Measurements from ENCODE around the gene PCBP4. TPM values are rescaled to one million over a fixed set of nuclear protein-coding genes. Genes with fewer than 3 reads are reported as not detected.

PCBP4 gene
- total and polyA plus RNA-seq, 12 donors, result 10.7 to 234 (median 35.7) TPM

DNA sequence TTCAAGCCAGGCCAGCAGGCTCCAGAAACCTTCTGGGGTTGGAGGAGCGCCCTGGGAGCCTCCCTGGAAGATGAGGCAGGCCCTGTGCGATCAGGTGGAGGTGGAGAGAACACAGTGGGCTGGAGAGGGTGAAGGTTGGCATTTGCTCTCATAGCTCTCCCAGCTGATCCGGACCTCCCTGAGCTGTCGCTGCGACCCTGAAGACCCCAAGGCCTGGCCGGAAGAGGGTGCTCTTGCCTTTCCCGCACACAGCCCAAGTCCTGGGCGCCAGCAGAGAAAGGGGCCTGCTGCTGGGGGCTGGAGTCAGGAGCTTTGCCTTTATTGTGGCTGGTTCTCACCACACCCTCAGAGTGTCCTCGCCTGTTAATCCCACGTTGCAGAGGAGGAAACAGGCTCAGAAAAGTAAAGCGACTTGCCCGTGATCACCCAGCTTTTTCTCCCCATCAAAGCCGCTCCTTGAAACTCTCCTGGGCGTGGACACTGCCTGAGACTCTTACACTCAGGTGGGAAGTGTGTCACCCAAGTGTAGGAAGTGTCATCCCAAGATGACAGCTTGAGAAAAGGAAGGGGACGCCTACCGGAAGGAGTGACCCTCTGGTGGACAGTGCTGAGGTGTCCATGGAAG lies 37.0 kb upstream of the PCBP4 start:
- H3K9me3 ChIP-seq (replicated peaks in 1 of 3), result no peaks in the 10 kb centered on the region
- 65 to 70% (median 66%) methylated on average over 11 to 16 of the region's 16 CpGs for WGBS, 4 donors
- no peaks in the 10 kb centered on the region for H3K36me3 ChIP-seq (replicated peaks in 1 of 2)
- H3K4me3 ChIP-seq, result no peak overlapping the region
- peak in 3 of 7 donors; percentile 33 to 75 (median 51) for DNase-seq
- H3K27ac ChIP-seq, result peak overlapping the region in 2 of 5 donors; percentile 56 to 64
- TF ChIP-seq, protein P1, sequence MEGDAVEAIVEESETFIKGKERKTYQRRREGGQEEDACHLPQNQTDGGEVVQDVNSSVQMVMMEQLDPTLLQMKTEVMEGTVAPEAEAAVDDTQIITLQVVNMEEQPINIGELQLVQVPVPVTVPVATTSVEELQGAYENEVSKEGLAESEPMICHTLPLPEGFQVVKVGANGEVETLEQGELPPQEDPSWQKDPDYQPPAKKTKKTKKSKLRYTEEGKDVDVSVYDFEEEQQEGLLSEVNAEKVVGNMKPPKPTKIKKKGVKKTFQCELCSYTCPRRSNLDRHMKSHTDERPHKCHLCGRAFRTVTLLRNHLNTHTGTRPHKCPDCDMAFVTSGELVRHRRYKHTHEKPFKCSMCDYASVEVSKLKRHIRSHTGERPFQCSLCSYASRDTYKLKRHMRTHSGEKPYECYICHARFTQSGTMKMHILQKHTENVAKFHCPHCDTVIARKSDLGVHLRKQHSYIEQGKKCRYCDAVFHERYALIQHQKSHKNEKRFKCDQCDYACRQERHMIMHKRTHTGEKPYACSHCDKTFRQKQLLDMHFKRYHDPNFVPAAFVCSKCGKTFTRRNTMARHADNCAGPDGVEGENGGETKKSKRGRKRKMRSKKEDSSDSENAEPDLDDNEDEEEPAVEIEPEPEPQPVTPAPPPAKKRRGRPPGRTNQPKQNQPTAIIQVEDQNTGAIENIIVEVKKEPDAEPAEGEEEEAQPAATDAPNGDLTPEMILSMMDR (IDR thresholded peaks at IDR 0.05), result peak in 4 of 6 experiments; percentile 34 to 63 (median 48)
- TF ChIP-seq POLR2A (IDR thresholded peaks at IDR 0.05), result no peak
- H3K27me3 ChIP-seq, result no peaks in the 10 kb centered on the region
- intact Hi-C loops (cut with DNase I), result loop anchor here (5.0 kb wide), 3 partner anchors 48 to 118 kb away; partner anchors contain the start of gene DUSP7 (in 1 of the 2)
- H3K4me1 ChIP-seq (replicated peaks in 1 of 2), result peaks cover 0 to 27% of the 10 kb centered on the region in 2 donors

DNA sequence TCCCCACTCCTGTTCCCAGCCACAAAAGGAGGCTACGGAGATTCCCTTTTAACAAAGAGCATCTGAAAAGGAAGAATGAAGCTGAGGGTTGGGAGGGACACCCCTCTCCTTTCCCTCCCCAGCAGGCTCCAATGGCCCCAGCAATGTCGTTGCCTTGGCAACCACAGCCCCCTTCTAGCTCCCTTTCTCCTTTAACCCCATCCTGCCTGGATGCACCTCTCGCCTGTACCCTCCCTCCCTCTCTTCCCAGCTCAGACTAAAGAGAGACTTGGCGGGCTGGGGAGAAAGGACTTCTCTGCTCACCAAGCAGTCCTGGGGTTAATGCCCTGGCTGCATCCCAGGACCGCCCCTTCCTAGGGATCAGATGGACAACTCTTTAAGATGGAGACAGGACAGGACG lies 35.5 kb upstream of the PCBP4 start:
- no peak for DNase-seq
- intact Hi-C loops (cut with DNase I), result loop anchor here (5.0 kb wide), 3 partner anchors 50 to 120 kb away; partner anchors contain the start of gene DUSP7 (in 1 of the 2)
- 76 to 79% (median 77%) methylated on average over 6 of the region's 6 CpGs for WGBS, 4 donors
- peaks cover 0 to 27% of the 10 kb centered on the region in 2 donors for H3K4me1 ChIP-seq (replicated peaks in 1 of 2)
- no peaks in the 10 kb centered on the region for H3K9me3 ChIP-seq (replicated peaks in 1 of 3)
- H3K4me3 ChIP-seq, result no peak overlapping the region
- no peaks in the 10 kb centered on the region for H3K36me3 ChIP-seq (replicated peaks in 1 of 2)
- no peak overlapping the region for H3K27ac ChIP-seq
- no peak for TF ChIP-seq POLR2A (IDR thresholded peaks at IDR 0.05)
- TF ChIP-seq, protein P1 (IDR thresholded peaks at IDR 0.05), result no peak
- H3K27me3 ChIP-seq, result no peaks in the 10 kb centered on the region

DNA sequence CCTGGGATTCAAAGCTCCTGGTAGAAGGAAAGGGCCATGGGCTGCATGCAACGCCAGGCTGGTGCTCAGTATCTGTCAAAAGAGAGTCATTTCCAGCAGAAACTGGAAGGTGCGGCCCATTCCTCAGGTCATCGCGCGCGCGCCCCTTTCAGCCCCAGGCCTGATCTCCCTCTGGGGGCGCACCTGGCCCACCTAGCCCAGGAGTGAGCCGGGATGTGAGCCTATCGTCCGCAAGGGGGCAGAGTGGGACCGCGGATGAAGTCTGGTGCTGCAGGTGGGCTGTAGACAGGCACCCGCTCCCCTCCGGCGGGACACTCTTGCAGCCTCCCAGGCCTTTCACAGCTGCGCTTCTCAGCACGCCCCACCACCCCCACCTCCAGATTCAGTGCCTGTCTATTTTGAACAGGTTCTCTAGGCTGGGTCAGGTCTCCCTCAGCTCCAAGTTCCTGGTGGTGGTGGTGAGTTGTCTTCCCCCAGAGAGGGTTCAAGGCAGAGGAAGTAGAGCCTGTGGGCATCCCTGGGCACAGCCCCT lies 34.3 kb upstream of the PCBP4 start:
- peak; percentile 59 to 88 (median 74) for DNase-seq
- WGBS, 4 donors, result 0 to 3% (median 1%) methylated on average over 1 to 18 of the region's 18 CpGs
- no peaks in the 10 kb centered on the region for H3K27me3 ChIP-seq
- no peak overlapping the region for H3K27ac ChIP-seq
- H3K36me3 ChIP-seq (replicated peaks in 1 of 2), result no peaks in the 10 kb centered on the region
- H3K4me1 ChIP-seq (replicated peaks in 1 of 2), result peaks cover 0 to 24% of the 10 kb centered on the region in 2 donors
- no peak overlapping the region for H3K4me3 ChIP-seq
- intact Hi-C loops (cut with DNase I), result loop anchor here (2.0 to 5.0 kb wide), 4 partner anchors 51 to 143 kb away; partner anchors contain the start of gene DUSP7 (in 1 of the 2)
- no peak for TF ChIP-seq POLR2A (IDR thresholded peaks at IDR 0.05)
- TF ChIP-seq, protein P1 (IDR thresholded peaks at IDR 0.05), result peak; percentile 90 to 98 (median 95)
- H3K9me3 ChIP-seq (replicated peaks in 1 of 3), result no peaks in the 10 kb centered on the region

DNA sequence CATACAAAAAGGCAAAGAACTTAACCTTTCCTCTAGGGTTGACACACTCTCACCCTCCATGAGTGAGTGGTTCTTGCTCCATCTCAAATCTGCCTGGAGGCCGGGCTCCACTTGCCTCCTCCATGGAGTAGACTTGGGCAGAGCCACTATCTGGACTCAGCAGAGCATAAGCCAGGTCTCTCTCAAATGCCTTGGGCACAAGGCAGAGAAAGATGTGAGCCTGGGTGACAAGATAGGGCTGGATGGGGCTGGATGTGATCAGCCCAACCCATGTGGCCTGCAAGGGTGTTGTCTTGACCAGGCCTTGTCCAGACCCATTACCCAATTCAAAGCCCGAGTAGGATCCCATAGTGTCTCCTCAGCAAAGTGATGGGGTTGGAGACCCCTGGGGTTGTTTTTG lies 32.6 kb upstream of the PCBP4 start:
- peaks cover 2 to 13% of the 10 kb centered on the region in 2 donors for H3K4me1 ChIP-seq (replicated peaks in 1 of 2)
- no peaks in the 10 kb centered on the region for H3K27me3 ChIP-seq
- H3K27ac ChIP-seq, result no peak overlapping the region
- intact Hi-C loops (cut with DNase I), result loop anchor here (2.0 to 10.0 kb wide), 6 partner anchors 52 to 145 kb away; partner anchors contain the start of genes DUSP7 (in 1 of the 2), PARP3 (in 1 of the 2) and RRP9 (in 1 of the 2)
- no peak for DNase-seq
- H3K9me3 ChIP-seq (replicated peaks in 1 of 3), result no peaks in the 10 kb centered on the region
- H3K4me3 ChIP-seq, result no peak overlapping the region
- TF ChIP-seq, protein P1 (IDR thresholded peaks at IDR 0.05), result no peak
- TF ChIP-seq POLR2A (IDR thresholded peaks at IDR 0.05), result no peak
- peaks cover 0 to under 1% of the 10 kb centered on the region in 2 donors for H3K36me3 ChIP-seq (replicated peaks in 1 of 2)
- WGBS, 4 donors, result 53 to 88% (median 65%) methylated on average over 2 of the region's 2 CpGs

Measured in adrenal gland (tissue), 12 donors.